ENCODE data around the gene GALNT14. TPM values are rescaled to one million over a fixed set of nuclear protein-coding genes. Genes with fewer than 3 reads are reported as not detected.

Gene GALNT14
- total and polyA plus RNA-seq, 8 donors, result 0.93 to 15.6 (median 1.4) TPM; not detected in 3

DNA sequence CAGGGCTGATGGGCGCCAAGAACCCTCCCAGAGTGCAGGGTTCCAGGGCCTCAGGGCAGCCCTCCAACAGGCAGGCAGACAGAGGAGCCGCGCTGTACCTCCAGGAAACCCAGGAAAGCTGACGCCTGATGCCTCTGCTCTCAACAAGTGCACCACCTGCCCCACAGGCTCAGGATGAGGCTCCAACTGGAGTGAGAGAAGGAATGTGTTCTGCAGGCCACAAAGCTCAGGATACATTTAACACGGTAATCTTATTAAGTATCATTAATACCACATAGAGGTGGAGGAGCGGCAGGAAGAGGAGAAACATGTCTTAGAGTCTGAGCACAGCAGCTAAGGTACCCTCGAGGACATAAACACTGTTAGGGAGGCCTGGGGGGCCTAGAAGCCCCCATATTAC lies 175.1 kb downstream of the GALNT14 start:
- Histone ChIP-seq H3K27me3 (no peaks in the 10 kb centered on the region), H3K4me3 (no peak overlapping the region), H3K4me1 (no peaks in the 10 kb centered on the region), H3K27ac (no peak overlapping the region), H3K9me3 (no peaks in the 10 kb centered on the region), H3K36me3 (no peaks in the 10 kb centered on the region)
- intact Hi-C loops (cut with DNase I; ENCODE audit: low total_unique reads), result no loop called here
- 65 to 80% (median 76%) methylated on average over 5 to 7 of the region's 7 CpGs for WGBS, 5 donors
- no peak for TF ChIP-seq POLR2AphosphoS5 (IDR thresholded peaks at IDR 0.05)
- TF ChIP-seq, protein P1, sequence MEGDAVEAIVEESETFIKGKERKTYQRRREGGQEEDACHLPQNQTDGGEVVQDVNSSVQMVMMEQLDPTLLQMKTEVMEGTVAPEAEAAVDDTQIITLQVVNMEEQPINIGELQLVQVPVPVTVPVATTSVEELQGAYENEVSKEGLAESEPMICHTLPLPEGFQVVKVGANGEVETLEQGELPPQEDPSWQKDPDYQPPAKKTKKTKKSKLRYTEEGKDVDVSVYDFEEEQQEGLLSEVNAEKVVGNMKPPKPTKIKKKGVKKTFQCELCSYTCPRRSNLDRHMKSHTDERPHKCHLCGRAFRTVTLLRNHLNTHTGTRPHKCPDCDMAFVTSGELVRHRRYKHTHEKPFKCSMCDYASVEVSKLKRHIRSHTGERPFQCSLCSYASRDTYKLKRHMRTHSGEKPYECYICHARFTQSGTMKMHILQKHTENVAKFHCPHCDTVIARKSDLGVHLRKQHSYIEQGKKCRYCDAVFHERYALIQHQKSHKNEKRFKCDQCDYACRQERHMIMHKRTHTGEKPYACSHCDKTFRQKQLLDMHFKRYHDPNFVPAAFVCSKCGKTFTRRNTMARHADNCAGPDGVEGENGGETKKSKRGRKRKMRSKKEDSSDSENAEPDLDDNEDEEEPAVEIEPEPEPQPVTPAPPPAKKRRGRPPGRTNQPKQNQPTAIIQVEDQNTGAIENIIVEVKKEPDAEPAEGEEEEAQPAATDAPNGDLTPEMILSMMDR (IDR thresholded peaks at IDR 0.05), result no peak
- no peak for TF ChIP-seq EP300 (IDR thresholded peaks at IDR 0.05)
- TF ChIP-seq POLR2A (IDR thresholded peaks at IDR 0.05), result no peak
- DNase-seq, result no peak

DNA sequence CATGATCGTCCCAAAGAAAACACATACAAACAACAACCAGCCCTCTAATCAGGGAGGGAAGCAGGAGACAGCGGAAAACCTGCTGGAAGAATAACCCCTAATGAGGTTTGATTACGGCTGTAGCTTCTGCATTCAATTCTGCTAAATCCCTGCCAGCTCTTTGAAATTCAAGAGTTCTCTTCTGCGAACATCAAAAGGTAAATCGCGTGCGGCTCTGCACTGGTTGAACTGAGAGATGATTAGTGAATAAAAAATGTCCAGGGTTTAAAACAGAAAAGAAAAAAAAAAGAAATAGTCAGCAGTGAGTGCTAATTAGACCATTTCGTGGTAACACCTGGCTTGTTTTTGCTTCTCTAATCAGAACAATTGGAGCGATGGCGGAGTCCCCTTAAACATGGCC lies 178.0 kb downstream of the GALNT14 start:
- TF ChIP-seq POLR2AphosphoS5 (IDR thresholded peaks at IDR 0.05) (no peak), EP300 (IDR thresholded peaks at IDR 0.05) (no peak), POLR2A (IDR thresholded peaks at IDR 0.05) (no peak)
- TF ChIP-seq, protein P1 (IDR thresholded peaks at IDR 0.05), result no peak
- no peaks in the 10 kb centered on the region for H3K27me3 ChIP-seq
- no peak overlapping the region for H3K4me3 ChIP-seq
- no peaks in the 10 kb centered on the region for H3K36me3 ChIP-seq
- intact Hi-C loops (cut with DNase I; ENCODE audit: low total_unique reads), result no loop called here
- H3K27ac ChIP-seq, result no peak overlapping the region
- peaks cover 0 to 11% (median 0%) of the 10 kb centered on the region in 4 donors for H3K4me1 ChIP-seq
- no peak for DNase-seq
- no peaks in the 10 kb centered on the region for H3K9me3 ChIP-seq
- 90 to 94% (median 92%) methylated on average over 10 of the region's 10 CpGs for WGBS, 5 donors

DNA sequence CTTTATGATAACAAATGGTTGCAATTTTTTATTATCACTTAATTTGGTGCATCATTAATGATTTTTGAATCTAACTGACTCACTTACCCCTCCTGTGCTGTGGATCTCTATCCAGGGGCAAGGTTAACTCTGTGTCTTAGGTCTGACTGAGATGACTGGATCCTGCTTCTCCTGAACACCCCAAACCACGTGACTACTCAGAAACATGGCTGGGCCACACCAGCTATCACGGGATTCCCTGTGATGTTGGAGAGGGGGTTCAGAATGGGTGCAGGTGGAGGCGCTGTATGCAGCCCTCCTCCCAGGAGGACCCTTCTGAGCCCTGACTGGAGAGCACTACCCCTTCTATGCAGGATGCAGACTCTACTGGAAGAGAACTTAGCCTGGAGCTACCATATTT lies 178.6 kb downstream of the GALNT14 start:
- 78 to 96% (median 89%) methylated on average over 3 of the region's 3 CpGs for WGBS, 5 donors
- no peak for DNase-seq
- no peak overlapping the region for H3K27ac ChIP-seq
- H3K4me3 ChIP-seq, result no peak overlapping the region
- H3K9me3 ChIP-seq, result no peaks in the 10 kb centered on the region
- intact Hi-C loops (cut with DNase I; ENCODE audit: low total_unique reads), result no loop called here
- peaks cover 0 to 11% (median 0%) of the 10 kb centered on the region in 4 donors for H3K4me1 ChIP-seq
- TF ChIP-seq POLR2A (IDR thresholded peaks at IDR 0.05), result no peak
- TF ChIP-seq, protein P1 (IDR thresholded peaks at IDR 0.05), result no peak
- no peak for TF ChIP-seq EP300 (IDR thresholded peaks at IDR 0.05)
- no peak for TF ChIP-seq POLR2AphosphoS5 (IDR thresholded peaks at IDR 0.05)
- H3K27me3 ChIP-seq, result no peaks in the 10 kb centered on the region
- no peaks in the 10 kb centered on the region for H3K36me3 ChIP-seq

DNA sequence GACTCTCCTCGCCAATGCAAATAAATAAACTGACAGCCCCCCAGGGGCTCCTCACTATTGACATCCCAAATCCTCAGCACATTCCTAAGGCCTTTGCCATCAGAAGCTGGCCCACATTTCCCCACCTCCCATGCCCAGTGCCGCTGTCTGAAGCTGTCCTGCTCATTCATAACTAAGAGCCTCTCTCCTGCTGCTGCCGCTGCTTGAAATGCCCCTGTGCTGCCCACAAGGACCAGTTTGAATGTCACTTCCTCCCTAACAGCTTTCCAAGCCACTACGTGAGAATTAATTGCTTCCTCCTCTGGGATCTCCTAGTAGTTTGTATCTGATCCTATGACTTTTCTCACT lies 179.3 kb downstream of the GALNT14 start:
- Histone ChIP-seq H3K27ac (no peak overlapping the region), H3K9me3 (no peaks in the 10 kb centered on the region), H3K36me3 (no peaks in the 10 kb centered on the region), H3K4me1 (peaks cover 0 to 11% (median 0%) of the 10 kb centered on the region in 4 donors), H3K27me3 (no peaks in the 10 kb centered on the region), H3K4me3 (no peak overlapping the region)
- 51 to 61% (median 52%) methylated on average over 4 of the region's 4 CpGs for WGBS, 5 donors
- intact Hi-C loops (cut with DNase I; ENCODE audit: low total_unique reads), result no loop called here
- no peak for TF ChIP-seq POLR2A (IDR thresholded peaks at IDR 0.05)
- no peak for TF ChIP-seq EP300 (IDR thresholded peaks at IDR 0.05)
- no peak for TF ChIP-seq POLR2AphosphoS5 (IDR thresholded peaks at IDR 0.05)
- TF ChIP-seq, protein P1 (IDR thresholded peaks at IDR 0.05), result no peak
- no peak for DNase-seq
